Thymus (tissue), 11 donors: ENCODE results near the gene ETS1. TPM values are rescaled to one million over a fixed set of nuclear protein-coding genes. Genes with fewer than 3 reads are reported as not detected.
A peak's percentile ranks its signal among the peaks of the same experiment; 100 is the strongest.

ENCODE experiments used
- DNase-seq, 9 donors: peaks; one replicate each; pipeline ENCODE4 v3.0.0-alpha.2; 2013; ENCODE audit warnings: low spot score in 9 of 9, low read depth in 6 of 9, missing footprints in 1 of 9
- H3K27ac ChIP-seq, 2 donors: one replicate each; pipeline ENCODE4 v1.5.1; 2013; ENCODE audit warnings: control low read depth in 1 of 2, low read depth in 1 of 2, low read length in 1 of 2, mild to moderate bottlenecking in 1 of 2, moderate library complexity in 1 of 2
- H3K27me3 ChIP-seq, 2 donors: one replicate each; pipeline ENCODE4 v1.5.1; 2013; ENCODE audit warnings: low read length in 1 of 2; ENCODE audit not compliant: control insufficient read depth in 2 of 2, insufficient read depth in 1 of 2
- H3K36me3 ChIP-seq, 2 donors: one replicate each; pipeline ENCODE4 v1.5.1; 2013; ENCODE audit warnings: low read length in 1 of 2, mild to moderate bottlenecking in 1 of 2, moderate library complexity in 1 of 2; ENCODE audit not compliant: control insufficient read depth in 2 of 2, insufficient read depth in 2 of 2
- H3K4me1 ChIP-seq, 2 donors: one replicate each; pipeline ENCODE4 v1.5.1; 2013; ENCODE audit warnings: low read length in 2 of 2; ENCODE audit not compliant: control insufficient read depth in 2 of 2, insufficient read depth in 2 of 2
- H3K4me3 ChIP-seq, 2 donors: one replicate each; pipeline ENCODE4 v1.5.1; 2013; ENCODE audit warnings: low read length in 2 of 2, control low read depth in 1 of 2, mild to moderate bottlenecking in 1 of 2
- H3K9me3 ChIP-seq, 2 donors: one replicate each; pipeline ENCODE4 v1.5.1; 2013; ENCODE audit warnings: low read length in 1 of 2, mild to moderate bottlenecking in 1 of 2; ENCODE audit not compliant: control insufficient read depth in 2 of 2, insufficient read depth in 1 of 2
- WGBS: extraction: QIAGEN DNeasy Blood & Tissue Kit; methylation state at CpG from one replicate; pipeline ENCODE4 v1.1.7; 2013; 5-methylcytosine and 5-hydroxymethylcytosine counted together
- polyA plus RNA-seq: library from polyadenylated mRNA; stranded (reverse); fragments of 200-250 nt; gene quantifications from one replicate; pipeline ENCODE4 v1.2.3, GENCODE V29; 2013
- total RNA-seq: library from RNA; stranded (reverse); fragments of 120-200 nt; gene quantifications from one replicate; pipeline ENCODE4 v1.2.4, GENCODE V29; 2013
- donor health status: healthy.

ETS1 gene
- total and polyA plus RNA-seq, 2 donors: 171 to 223 TPM

DNA sequence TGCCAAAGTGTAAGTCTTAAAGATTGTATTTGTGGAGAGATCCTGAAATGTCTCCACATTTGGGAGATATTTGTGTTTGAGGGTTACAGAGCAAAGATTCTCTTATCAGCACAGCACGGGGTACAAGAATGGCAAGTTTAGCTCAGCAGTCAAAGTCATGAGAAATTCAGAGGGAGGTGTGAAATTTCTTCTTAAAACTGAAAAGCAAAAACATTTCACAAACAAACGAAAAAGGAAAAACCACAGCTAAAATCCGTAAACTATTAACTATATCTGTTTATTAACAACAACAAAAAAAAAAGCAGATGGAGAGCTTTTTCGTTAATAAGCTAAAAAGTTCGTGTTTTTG lies 40.9 kb upstream of the ETS1 start:
- H3K36me3 ChIP-seq: no peaks in the 10 kb centered on the region
- no peaks in the 10 kb centered on the region for H3K27me3 ChIP-seq
- no peaks in the 10 kb centered on the region for H3K9me3 ChIP-seq
- H3K4me1 ChIP-seq: peaks cover 74 to 85% of the 10 kb centered on the region in 2 donors
- no peak for DNase-seq
- 88% methylated on average over 5 of the region's 5 CpGs for WGBS
- H3K4me3 ChIP-seq: no peak overlapping the region
- H3K27ac ChIP-seq: peak overlapping the region; percentile 55 to 67

DNA sequence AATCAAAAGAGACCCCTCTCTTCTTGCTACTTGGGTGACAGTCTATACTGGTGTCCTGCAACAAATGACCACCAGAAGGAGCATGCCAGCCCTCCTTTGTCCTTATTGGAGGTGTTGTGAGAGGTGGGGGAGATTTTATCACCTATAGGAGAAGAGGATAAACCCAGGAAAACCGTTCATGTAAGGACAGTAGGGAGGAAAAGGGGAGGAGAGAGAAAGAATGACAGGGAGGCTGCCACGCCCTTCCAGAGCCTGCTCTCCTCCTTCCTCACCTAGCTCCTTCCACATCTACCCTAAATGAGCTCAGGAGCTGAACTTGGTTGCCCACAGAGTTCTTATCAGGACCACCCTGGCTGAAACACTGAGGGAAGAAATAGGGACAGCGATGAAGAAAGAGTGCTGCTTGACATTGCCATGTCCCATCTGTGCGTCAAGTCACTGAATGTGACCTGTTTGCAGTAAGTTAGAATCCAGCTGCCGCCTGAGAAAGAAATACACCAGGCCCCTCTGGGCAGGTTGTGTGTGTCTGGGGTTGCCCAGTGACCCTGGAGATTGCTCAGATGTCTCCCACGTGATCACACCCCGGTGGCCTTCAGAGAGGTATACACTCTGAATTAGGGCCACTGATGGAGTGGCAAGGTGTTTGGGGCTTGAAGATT lies 40.4 kb upstream of the ETS1 start:
- H3K4me3 ChIP-seq: no peak overlapping the region
- WGBS: 90% methylated on average over 7 of the region's 7 CpGs

DNA sequence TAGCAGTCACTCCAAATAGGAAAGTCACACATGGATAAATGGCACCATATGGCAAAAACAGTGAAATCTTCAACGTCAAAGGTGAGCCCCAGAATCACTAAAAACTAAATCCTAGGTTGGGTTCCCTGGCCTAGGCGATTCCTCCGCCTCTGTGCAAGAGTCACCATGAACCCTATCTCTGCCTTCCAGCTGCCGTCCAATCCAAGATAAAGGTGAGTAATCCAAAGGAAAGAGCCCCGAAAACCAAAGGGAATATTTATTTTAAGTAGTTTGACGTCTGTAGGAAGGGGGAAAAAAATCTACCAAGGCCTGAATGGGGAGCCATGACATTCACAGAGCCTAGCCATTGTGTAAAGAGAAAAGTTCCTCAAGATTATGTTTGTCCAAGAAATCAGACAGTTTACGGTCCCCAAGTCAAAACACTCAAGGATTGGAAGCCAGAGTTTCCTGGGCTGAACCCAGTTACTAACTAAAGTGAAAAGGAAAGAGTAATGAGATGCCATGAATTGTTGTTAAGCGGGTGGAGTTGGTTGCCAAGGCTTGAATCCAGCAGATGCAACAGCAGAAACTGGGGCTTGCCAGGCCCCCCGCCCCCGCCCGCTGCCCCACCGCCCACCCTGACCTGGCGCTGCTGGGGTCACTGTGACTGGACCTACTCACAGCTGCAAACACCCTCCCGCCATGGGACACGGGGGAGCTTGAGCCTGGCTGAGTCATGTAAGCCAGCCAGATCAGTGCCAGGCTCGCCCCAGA lies 39.7 kb upstream of the ETS1 start:
- no peaks in the 10 kb centered on the region for H3K9me3 ChIP-seq
- peak overlapping the region; percentile 46 to 55 for H3K27ac ChIP-seq
- no peak overlapping the region for H3K4me3 ChIP-seq
- H3K27me3 ChIP-seq: no peaks in the 10 kb centered on the region
- 95% methylated on average over 16 of the region's 16 CpGs for WGBS
- H3K36me3 ChIP-seq: no peaks in the 10 kb centered on the region
- peaks cover 82 to 90% of the 10 kb centered on the region in 2 donors for H3K4me1 ChIP-seq
- DNase-seq: no peak

More for the DNA sequence above, 40.4 kb upstream of the ETS1 start:
- peak in 1 of 9 donors; percentile 60 for DNase-seq
- Histone ChIP-seq H3K27me3 (no peaks in the 10 kb centered on the region), H3K4me1 (peaks cover 78 to 90% of the 10 kb centered on the region in 2 donors), H3K27ac (peak overlapping the region; percentile 55 to 67), H3K9me3 (no peaks in the 10 kb centered on the region), H3K36me3 (no peaks in the 10 kb centered on the region)

- peak overlapping the region; percentile 97 to 98 for H3K27ac ChIP-seq
- 79% methylated on average over 2 of the region's 2 CpGs for WGBS
- peak in 1 of 9 donors; percentile 48 for DNase-seq
- H3K27me3 ChIP-seq: no peaks in the 10 kb centered on the region
- no peak overlapping the region for H3K4me3 ChIP-seq
- no peaks in the 10 kb centered on the region for H3K9me3 ChIP-seq
- peaks cover 85 to 96% of the 10 kb centered on the region in 2 donors for H3K4me1 ChIP-seq
- no peaks in the 10 kb centered on the region for H3K36me3 ChIP-seq
These were observed 38.4 kb upstream of the ETS1 start for GRCh38 chr11:128625746-128626145.

DNA sequence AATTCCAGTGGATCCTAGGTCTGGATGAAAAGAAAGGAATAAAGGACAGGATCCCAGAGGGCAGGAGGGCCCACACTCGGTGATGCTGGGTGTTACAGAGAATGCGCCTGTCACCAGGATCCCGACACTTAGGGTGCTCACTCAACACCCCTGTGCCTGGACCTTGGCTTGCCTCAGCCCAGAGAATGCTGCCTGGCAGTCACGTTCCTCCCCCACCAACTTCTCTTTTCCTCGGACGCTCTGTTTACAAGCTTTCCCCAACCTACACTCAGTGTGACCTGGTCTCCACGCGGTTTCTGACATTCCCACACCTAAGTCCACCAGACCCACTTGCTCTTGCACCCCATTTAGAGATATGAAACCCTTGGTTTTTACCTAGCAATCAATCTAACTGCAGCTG lies 38.0 kb upstream of the ETS1 start:
- Histone ChIP-seq H3K4me3 (peak overlapping the region in 1 of 2 donors; percentile 39), H3K4me1 (peaks cover 85 to 96% of the 10 kb centered on the region in 2 donors), H3K27ac (peak overlapping the region; percentile 97 to 98), H3K9me3 (no peaks in the 10 kb centered on the region), H3K36me3 (no peaks in the 10 kb centered on the region), H3K27me3 (no peaks in the 10 kb centered on the region)
- peak in 1 of 9 donors; percentile 38 for DNase-seq
- WGBS: 63% methylated on average over 8 of the region's 8 CpGs

DNA sequence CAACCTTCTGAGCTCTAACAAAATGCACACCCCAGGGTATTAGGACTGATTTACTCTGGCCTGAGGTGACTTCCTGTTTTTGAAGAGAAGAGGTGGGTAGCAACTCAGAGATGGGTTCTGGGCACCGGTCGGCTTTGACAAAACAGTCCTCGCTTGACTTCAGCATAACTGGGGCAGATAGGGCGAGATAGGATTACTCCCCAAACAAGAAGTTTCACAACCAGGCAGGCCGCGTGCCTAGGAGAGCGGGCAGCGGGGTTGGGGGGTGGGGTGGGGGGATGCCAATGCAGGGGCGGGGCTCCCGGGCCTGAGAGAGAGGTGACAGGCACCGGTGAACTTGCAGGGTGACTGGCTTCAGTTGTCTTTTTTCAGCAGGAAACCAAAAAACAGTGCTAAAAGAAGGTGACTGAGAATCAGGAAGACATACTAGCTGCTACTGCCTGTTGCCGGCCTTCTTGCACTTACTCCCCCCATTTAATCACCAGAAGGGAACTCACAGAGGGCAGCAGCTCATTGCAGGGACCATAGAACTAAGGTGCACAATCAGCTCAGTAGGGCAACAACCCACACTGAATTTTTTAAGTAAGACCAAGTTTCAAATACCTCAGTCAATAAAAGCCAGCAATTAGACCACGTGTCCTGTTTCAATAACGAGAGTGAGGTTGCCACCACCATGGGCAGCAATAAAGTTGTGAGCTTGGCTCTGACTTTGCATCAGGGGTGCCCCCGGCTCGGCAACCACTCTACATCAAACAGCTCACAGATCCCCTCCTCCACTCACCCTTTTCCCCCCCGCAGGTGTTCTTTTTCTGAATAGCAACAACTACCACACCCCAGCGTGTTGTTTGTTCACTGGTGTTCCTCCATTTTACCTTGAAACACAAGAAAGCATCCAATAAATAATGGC lies 37.2 kb upstream of the ETS1 start:
- peak in 7 of 9 donors; percentile 62 to 92 (median 79) for DNase-seq
- Histone ChIP-seq H3K9me3 (peaks cover 0 to 4% of the 10 kb centered on the region in 2 donors), H3K36me3 (no peaks in the 10 kb centered on the region), H3K27ac (peak overlapping the region; percentile 97 to 98), H3K4me3 (peak overlapping the region; percentile 17 to 39), H3K27me3 (no peaks in the 10 kb centered on the region), H3K4me1 (peaks cover 83 to 99% of the 10 kb centered on the region in 2 donors)
- 8% methylated on average over 18 of the region's 18 CpGs for WGBS

DNA sequence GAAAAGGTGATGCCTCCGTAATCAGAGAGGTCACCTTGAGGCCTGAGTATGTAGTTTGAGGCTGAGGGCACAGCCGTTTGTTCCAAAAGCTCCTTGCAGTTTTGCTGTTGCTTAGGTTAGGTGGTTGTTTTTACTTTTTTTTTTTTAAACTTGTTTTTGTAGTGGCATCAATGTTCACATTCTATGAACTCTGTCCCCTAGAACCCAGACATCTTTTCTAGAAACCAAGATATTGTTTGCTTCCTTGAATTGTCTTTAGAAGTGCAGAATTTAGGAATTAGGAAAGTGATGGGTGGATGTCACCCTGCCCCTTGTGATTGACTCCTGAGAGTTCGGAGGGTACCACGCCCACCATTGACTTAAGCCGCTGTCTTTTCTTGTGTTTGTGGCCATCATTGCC lies 35.7 kb upstream of the ETS1 start:
- Histone ChIP-seq H3K27ac (peak overlapping the region; percentile 33 to 98), H3K4me1 (peaks cover 71 to 100% of the 10 kb centered on the region in 2 donors), H3K27me3 (no peaks in the 10 kb centered on the region), H3K4me3 (no peak overlapping the region), H3K9me3 (peaks cover 0 to 6% of the 10 kb centered on the region in 2 donors), H3K36me3 (no peaks in the 10 kb centered on the region)
- WGBS: 77% methylated on average over 5 of the region's 5 CpGs
- DNase-seq: no peak

DNA sequence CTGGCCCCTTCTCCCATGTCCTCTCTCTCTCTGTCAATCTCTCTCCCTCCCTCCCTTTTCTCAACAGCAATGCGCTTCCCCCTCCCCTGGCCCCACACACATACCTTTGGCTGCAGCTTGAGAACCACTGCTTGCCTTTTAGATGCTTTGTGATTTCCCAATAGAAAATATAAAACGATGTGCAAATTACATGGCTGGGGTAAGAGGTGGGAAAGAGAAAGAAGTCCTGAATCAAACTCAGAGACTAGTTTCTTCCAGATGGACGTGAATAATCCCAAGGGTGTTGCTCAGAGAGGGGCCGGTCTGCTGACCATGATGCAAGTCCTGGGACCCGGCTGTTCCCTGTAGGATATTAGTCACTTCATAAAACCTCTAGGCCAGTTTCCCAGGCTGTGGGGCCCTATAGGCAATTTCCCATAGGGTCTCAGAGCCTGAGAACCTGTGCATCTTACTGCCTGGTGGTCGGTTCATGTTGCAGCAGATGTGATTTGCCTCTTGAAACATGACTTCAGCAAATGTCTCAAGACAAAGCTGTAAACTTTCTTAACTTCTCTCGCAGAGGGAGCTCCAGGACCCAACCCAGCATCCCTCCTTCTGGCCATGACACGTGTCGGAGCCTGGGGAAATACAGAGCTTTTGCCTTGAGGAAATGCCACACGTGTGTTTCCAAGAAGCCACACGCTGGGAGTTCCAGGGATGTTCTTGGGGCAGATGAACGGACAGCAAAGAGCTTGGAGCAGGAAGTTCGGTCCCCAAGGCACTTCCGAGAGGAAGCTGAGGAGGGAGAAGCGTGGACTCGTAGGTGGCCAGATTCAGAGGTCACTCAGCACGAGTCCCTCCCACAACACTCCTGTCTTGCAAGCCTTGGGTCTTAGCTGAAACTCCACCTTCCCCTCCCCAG lies 34.5 kb upstream of the ETS1 start:
- Histone ChIP-seq H3K36me3 (no peaks in the 10 kb centered on the region), H3K4me1 (peaks cover 58 to 100% of the 10 kb centered on the region in 2 donors), H3K27me3 (no peaks in the 10 kb centered on the region), H3K27ac (peak overlapping the region; percentile 39 to 61), H3K9me3 (peaks cover 0 to 6% of the 10 kb centered on the region in 2 donors), H3K4me3 (no peak overlapping the region)
- whole genome bisulfite sequencing: 92% methylated on average over 17 of the region's 17 CpGs
- DNase-seq: peak in 1 of 9 donors; percentile 62
